Measurements from ENCODE around the gene E4F1.

The E4F1 gene

DNA sequence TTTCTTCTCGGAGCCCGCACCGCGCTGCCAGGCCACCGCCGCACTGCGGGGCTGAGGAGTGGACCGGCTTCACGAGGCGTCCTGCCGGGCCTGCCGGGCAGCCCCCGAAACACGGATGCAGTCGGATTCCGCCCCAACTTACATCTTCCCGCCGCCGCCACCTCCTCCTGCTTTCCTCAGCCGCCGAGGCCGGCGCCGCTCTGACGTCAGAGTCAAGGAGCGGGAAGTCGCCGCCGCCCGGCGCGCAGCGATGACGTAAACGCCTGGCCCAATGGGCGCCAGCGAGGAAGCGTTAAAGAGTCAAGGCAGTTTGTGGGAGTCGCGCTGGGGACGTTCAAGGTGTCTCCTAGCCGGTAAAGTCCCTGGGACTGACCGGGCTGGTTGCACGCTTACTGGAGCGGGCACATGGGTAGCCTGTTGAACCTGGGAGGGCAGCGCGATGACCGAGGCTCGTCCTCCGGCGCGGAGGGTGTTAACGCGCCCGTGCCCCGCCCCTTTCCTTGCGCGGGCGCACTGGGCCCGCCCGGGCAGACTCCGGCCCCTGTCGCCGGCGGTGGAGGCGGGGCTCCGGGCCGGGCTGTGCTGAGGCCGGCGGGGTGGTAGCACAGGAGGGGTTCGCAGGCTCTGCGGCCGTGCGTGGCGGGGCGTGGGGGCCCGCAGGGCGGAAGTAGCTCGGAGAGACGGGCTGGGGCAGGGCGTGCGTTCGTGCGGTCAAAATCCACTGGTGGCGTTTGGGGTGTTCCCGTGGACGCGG, 44.7 kb downstream of the E4F1 start, which contains the start of gene RNPS1:
Gene RNPS1, minus strand, starts transcription at position 214 of the 754 bp plus-strand sequence. CDS start 3,483 bp downstream, outside the sequence.
- TF ChIP-seq POLR2A (IDR thresholded peaks at IDR 0.05; ENCODE audit: low read length) (peak; percentile 98), GATA1 (IDR thresholded peaks at IDR 0.05; ENCODE audit: low read depth, low read length) (no peak)
- DNase-seq: peak; percentile 97 to 99

DNA sequence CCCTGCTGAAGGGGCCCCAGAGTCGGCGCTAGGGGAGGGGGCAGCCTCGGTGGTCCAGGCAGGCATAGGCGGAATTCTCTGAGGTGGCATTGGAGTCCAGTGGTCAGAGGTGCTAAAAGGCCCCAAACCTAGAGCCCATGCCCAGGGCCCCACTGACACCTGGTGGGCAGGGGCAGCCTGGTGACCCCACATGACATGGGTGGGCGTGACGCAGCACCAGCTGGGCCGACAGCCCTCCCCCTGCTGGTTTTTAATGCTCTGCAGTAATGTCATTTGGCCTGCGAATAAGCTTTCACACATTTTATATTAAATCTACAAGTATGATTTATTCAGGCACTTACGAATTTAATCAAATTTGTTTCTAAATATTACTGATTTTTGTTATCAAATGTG, 46.7 kb downstream of the E4F1 start:
- TF ChIP-seq POLR2A (IDR thresholded peaks at IDR 0.05; ENCODE audit: low read length): no peak
- TF ChIP-seq GATA1 (IDR thresholded peaks at IDR 0.05; ENCODE audit: low read depth, low read length): no peak

DNA sequence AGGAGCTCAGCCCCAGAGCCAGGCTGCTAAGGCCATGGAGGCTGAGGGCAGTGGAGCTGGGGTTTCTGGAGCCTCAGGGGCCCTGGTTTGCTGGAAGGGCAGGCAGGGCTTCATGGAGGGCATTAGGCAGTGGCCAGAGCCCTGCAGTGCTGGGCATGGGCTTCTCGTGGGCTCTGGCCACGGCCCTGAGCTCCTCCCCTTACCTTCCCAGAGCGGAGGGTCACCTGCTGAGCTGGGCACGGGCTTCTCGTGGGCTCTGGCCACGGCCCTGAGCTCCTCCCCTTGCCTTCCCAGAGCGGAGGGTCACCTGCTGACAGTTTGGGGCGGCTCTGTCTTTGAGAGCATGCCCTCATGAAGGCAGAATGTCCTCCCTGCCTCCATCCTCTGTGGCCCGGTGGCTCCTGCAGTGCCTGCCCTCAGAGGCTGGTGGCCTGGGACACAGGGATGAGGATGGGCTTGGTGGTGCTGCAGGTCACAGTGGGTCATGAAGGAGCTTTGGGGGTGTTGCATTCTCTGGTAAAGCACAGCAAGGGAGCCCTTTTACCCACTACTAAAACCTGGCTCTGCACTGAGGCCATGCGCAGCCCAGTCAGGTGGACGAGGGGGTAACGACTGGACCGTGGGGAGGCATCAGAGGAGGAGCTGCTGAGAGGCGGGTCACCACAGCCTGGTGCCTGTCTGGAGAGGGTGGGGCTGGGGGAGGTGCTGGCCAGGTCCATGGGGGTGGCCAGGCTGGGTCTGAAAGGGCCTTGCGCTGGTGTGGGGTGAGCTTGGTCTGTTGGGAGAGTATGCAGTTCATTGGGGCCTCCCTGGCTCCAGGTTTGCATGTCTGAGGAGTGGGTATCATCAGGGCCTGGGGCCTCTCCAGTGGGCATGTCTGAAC, 47.4 kb downstream of the E4F1 start:
- DNase-seq: no peak
- TF ChIP-seq GATA1 (IDR thresholded peaks at IDR 0.05; ENCODE audit: low read depth, low read length) (no peak), POLR2A (IDR thresholded peaks at IDR 0.05; ENCODE audit: low read length) (no peak)

More for the DNA sequence above, 46.7 kb downstream of the E4F1 start:
- no peak for DNase-seq

GRCh38 chr16:2271848-2272461, 48.6 kb downstream of the E4F1 start:
- no peak for DNase-seq
- TF ChIP-seq POLR2A (IDR thresholded peaks at IDR 0.05; ENCODE audit: low read length) (no peak), GATA1 (IDR thresholded peaks at IDR 0.05; ENCODE audit: low read depth, low read length) (no peak)

DNA sequence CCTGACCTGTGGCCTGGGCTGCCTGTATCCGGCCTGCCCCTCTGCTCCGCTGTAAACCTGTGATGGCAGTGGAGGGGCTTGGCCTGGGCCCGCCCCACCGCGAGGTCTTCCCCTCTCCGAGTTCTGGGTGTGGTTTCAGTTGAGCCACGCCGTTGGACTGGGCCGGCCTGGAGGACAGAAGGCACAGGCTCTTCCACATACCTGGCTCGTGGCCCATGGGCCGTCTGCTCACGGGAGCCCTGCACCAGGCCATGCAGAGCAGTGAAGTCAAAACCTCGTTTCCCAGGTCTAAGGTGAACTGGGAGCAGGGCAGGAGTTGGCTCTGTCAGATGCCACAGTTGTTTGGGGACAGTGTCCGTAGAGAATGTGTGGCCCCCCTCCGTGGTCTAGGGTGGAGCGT, 50.1 kb downstream of the E4F1 start:
- no peak for DNase-seq
- TF ChIP-seq GATA1 (IDR thresholded peaks at IDR 0.05; ENCODE audit: low read depth, low read length) (no peak), POLR2A (IDR thresholded peaks at IDR 0.05; ENCODE audit: low read length) (no peak)

GRCh38 chr16:2273931-2274330, 50.5 kb downstream of the E4F1 start:
- TF ChIP-seq POLR2A (IDR thresholded peaks at IDR 0.05; ENCODE audit: low read length) (no peak), GATA1 (IDR thresholded peaks at IDR 0.05; ENCODE audit: low read depth, low read length) (no peak)
- DNase-seq: no peak

DNA sequence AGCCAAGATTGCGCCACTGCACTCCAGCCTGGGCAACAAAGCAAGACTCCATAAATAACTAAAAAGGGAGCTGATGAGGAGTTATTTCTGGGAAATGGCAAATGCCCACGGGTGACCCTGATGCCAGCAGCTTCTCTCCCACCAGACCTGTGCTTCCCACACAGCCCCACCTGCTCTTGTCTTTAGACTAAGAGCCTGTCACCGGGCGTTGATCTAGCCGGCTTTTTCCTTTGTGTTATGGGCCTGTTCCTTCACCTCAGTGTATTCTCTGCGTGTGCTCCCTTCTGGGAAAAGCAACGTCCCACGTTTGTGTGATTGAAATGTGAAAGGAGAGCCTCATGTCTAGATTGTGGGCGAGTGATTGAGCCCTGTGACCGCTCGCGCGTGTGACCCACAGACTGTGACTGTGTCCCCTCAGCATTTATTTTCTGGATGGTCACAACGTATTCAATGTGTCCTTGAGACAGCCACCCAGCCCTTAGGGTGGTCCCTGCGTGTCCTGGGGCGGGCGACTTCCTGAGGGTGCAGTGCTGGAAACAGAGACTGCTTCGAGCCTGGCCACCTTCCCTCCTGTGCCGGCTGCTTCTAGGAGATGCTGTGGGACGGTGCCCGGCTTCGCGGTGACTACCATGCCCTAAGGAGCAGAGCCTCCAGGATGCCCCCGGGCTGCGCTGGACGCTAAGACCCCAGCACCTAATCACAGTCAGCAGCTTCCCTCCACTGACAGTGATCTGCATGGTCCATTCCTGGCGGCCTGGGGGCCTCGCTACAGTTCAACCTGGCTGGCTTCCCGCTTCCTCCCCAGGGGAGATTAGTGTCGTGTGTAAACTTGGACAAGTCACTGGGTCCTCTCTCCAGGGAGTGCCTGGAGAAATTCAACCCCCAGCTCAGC, 52.3 kb downstream of the E4F1 start:
- TF ChIP-seq POLR2A (IDR thresholded peaks at IDR 0.05; ENCODE audit: low read length) (no peak), GATA1 (IDR thresholded peaks at IDR 0.05; ENCODE audit: low read depth, low read length) (no peak)
- DNase-seq: no peak

DNA sequence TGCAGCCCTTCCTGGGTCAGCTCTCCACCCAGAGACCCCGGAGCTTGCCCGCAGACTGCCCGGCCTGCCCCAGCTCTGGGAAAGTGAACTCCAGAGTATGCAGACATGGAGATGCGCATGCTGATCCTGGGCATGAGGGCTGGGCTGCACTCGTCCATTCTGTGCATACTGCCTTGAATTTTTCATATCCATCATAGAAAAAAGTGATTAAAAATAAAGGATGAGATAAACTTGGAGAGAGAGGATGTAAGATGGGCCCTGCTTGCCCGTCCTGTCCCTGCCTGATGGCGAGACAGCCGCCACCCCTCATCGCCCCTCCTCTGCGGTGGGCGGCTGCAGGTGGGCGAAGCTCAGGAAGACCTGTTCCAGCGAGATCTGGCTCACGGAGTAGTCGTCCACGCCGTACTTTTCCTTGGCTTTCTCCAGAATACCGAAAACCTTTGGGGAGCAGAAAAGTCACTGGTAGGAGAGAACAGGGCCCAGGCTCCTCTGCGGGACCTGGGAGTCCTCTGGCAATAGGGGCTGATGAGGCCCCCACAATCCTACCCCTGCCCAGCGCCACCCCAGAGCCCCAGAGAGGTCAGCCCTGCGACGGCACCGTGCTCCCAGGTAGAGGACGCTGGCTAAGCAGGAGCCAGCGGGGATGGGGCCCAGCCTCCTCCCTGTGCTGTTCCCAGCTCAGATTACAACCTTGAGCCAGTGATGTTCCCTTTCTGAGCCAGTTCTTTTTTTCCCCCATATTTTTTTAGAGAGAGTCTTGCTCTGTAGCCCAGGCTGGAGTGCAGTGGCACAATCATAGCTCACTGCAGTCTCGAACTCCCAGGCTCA, 53.2 kb downstream of the E4F1 start:
- DNase-seq: no peak
- TF ChIP-seq GATA1 (IDR thresholded peaks at IDR 0.05; ENCODE audit: low read depth, low read length) (no peak), POLR2A (IDR thresholded peaks at IDR 0.05; ENCODE audit: low read length) (no peak)

- no peak for DNase-seq
- TF ChIP-seq GATA1 (IDR thresholded peaks at IDR 0.05; ENCODE audit: low read depth, low read length) (no peak), POLR2A (IDR thresholded peaks at IDR 0.05; ENCODE audit: low read length) (no peak)
Measured at GRCh38 chr16:2277466-2278271, 54.3 kb downstream of the E4F1 start.

- TF ChIP-seq POLR2A (IDR thresholded peaks at IDR 0.05; ENCODE audit: low read length) (no peak), GATA1 (IDR thresholded peaks at IDR 0.05; ENCODE audit: low read depth, low read length) (no peak)
- DNase-seq: no peak
Measured at GRCh38 chr16:2278272-2278608, 54.8 kb downstream of the E4F1 start.

DNA sequence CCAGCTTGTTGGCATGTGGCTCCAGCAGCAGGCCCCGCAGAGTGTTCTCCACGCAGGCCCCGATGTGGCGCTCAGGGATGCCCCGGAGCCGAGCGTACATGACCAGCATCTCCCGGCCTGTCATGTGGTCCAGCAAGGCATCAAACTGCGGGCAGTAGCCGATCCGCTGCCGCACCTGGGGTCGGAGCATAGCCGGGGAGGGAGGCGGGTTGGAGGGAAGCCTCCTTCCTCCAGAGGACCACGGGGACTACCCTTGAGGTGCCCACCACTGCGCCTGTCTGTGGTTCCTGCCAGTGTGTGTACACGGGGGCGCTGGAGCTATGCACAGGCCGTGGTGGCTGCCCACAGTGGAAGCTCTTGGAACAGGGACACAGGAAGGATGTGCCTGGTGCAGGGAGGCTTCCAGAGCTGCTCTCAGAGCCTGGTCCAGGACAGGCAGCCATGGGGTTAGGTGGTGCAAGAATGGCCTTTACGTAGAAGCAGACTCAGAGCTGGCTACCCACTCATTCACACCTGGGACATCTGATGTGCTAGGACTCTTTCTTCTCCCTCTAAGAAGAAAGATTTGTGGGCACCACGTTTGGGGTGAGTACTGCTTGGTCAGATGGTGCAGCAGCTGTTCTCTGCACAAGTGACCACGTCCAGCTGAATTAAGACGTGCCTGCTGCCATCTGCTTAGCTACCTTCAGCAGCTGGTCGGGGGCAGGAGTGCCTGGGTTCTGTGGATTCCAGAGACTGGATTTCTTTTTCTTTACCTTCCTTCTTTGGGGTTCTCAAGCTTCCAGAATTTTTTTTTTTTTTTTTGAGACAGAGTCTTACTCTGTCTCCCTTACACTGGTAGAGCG, 55.8 kb downstream of the E4F1 start:
- DNase-seq: no peak
- TF ChIP-seq GATA1 (IDR thresholded peaks at IDR 0.05; ENCODE audit: low read depth, low read length) (no peak), POLR2A (IDR thresholded peaks at IDR 0.05; ENCODE audit: low read length) (no peak)
